Thymus (tissue), 11 donors: ENCODE results near the gene CALCR. TPM values are rescaled to one million over a fixed set of nuclear protein-coding genes. Genes with fewer than 3 reads are reported as not detected.
A peak's percentile ranks its signal among the peaks of the same experiment; 100 is the strongest.

Experiments used
- DNase-seq, 9 donors: peaks; one replicate each; pipeline ENCODE4 v3.0.0-alpha.2; 2013; ENCODE audit warnings: low spot score in 9 of 9, low read depth in 6 of 9, missing footprints in 1 of 9
- H3K27ac ChIP-seq, 2 donors: one replicate each; pipeline ENCODE4 v1.5.1; 2013; ENCODE audit warnings: control low read depth in 1 of 2, low read depth in 1 of 2, low read length in 1 of 2, mild to moderate bottlenecking in 1 of 2, moderate library complexity in 1 of 2
- H3K27me3 ChIP-seq, 2 donors: one replicate each; pipeline ENCODE4 v1.5.1; 2013; ENCODE audit warnings: low read length in 1 of 2; ENCODE audit not compliant: control insufficient read depth in 2 of 2, insufficient read depth in 1 of 2
- H3K36me3 ChIP-seq, 2 donors: one replicate each; pipeline ENCODE4 v1.5.1; 2013; ENCODE audit warnings: low read length in 1 of 2, mild to moderate bottlenecking in 1 of 2, moderate library complexity in 1 of 2; ENCODE audit not compliant: control insufficient read depth in 2 of 2, insufficient read depth in 2 of 2
- H3K4me1 ChIP-seq, 2 donors: one replicate each; pipeline ENCODE4 v1.5.1; 2013; ENCODE audit warnings: low read length in 2 of 2; ENCODE audit not compliant: control insufficient read depth in 2 of 2, insufficient read depth in 2 of 2
- H3K4me3 ChIP-seq, 2 donors: one replicate each; pipeline ENCODE4 v1.5.1; 2013; ENCODE audit warnings: low read length in 2 of 2, control low read depth in 1 of 2, mild to moderate bottlenecking in 1 of 2
- H3K9me3 ChIP-seq, 2 donors: one replicate each; pipeline ENCODE4 v1.5.1; 2013; ENCODE audit warnings: low read length in 1 of 2, mild to moderate bottlenecking in 1 of 2; ENCODE audit not compliant: control insufficient read depth in 2 of 2, insufficient read depth in 1 of 2
- WGBS: extraction: QIAGEN DNeasy Blood & Tissue Kit; methylation state at CpG from one replicate; pipeline ENCODE4 v1.1.7; 2013; 5-methylcytosine and 5-hydroxymethylcytosine counted together
- polyA plus RNA-seq: library from polyadenylated mRNA; stranded (reverse); fragments of 200-250 nt; gene quantifications from one replicate; pipeline ENCODE4 v1.2.3, GENCODE V29; 2013
- total RNA-seq: library from RNA; stranded (reverse); fragments of 120-200 nt; gene quantifications from one replicate; pipeline ENCODE4 v1.2.4, GENCODE V29; 2013
- donor health status: healthy.

CALCR gene
- total and polyA plus RNA-seq, 2 donors: 0.05 to 0.07 TPM

DNA sequence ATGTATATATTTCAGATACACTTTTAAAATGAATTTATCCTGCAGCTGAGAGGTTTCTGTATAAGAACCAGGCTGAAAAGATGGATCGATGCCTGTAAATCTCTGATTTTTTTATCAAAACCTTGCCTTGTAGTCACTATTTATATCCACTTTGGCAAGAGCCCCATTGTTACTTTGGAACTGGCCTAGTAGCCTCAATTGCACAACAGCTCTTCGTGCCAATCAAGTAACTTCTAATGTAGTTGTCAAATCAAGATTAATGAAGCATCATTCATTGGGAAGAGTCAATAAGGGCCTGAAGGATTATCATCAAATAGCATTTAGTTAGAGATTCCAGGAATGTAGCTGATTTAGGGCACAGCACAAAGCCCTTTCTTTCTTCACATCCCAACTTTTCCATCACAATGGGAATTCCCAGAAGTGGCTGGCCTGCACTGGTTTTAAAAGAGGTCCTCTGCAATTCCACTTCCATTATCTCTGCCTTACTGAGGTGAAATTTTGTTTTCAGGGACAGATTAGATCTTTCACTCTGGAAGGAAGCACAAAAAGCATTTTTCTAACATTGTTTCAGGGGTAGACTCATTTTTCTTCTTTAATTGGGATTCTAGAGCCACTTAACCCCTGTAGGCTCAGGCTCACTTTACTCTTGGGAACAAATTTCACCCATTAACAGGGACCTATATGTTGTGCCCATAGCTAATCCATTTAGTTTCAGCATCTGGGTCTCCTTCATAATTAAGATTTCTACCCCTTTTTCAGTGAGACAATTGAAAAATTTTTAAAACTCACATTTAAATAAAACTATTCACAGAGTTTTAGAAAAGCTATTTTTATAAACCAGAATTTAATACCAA, 97.8 kb downstream of the CALCR start:
- Histone ChIP-seq H3K4me3 (no peak overlapping the region), H3K9me3 (no peaks in the 10 kb centered on the region), H3K4me1 (no peaks in the 10 kb centered on the region), H3K27me3 (no peaks in the 10 kb centered on the region), H3K36me3 (no peaks in the 10 kb centered on the region), H3K27ac (no peak overlapping the region)
- 83% methylated on average over 2 of the region's 2 CpGs for WGBS
- no peak for DNase-seq

DNA sequence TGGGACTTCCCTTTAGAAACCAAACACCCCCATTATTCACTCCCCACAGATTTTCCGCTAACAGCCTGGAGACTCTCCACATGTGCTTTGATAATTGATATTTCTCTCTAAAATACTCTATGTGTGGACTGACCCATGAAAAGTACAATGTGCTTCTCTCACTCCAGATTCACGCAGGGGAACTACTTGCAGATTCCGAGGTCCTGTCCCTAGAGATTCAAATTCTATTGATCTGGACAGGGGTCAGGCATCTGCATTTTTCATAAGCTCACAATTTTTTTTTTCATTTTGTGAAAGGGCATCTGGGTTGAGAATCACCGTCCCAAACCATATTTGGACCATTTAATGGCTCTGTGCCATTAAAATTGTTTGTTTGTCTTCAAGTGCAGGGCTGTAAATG, 98.7 kb downstream of the CALCR start:
- no peaks in the 10 kb centered on the region for H3K27me3 ChIP-seq
- no peaks in the 10 kb centered on the region for H3K4me1 ChIP-seq
- WGBS: 93% methylated on average over 4 of the region's 4 CpGs
- H3K4me3 ChIP-seq: no peak overlapping the region
- no peaks in the 10 kb centered on the region for H3K9me3 ChIP-seq
- no peak overlapping the region for H3K27ac ChIP-seq
- H3K36me3 ChIP-seq: no peaks in the 10 kb centered on the region
- DNase-seq: no peak

DNA sequence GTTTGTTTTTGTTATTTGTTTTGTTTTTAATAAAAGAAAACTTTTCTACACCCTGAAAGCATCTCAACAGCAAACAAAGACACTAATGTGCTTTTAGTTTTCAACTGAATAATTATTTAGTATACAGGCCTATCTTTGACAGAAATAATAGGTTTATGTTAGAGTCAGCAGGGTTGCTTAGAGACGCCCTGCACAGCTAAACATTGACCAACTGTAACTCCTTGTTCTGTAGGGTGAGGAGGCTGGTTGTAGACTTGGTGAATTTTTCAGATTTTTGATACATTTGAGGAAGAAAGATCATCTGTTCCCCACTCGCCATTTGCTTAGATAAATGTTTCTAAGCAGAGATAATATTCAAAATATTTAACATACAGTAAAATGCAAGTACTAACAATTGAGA, 103.1 kb downstream of the CALCR start:
- WGBS: 95% methylated on average over 2 of the region's 2 CpGs
- H3K4me1 ChIP-seq: no peaks in the 10 kb centered on the region
- DNase-seq: no peak
- H3K27me3 ChIP-seq: no peaks in the 10 kb centered on the region
- no peak overlapping the region for H3K27ac ChIP-seq
- H3K36me3 ChIP-seq: no peaks in the 10 kb centered on the region
- no peaks in the 10 kb centered on the region for H3K9me3 ChIP-seq
- H3K4me3 ChIP-seq: no peak overlapping the region

DNA sequence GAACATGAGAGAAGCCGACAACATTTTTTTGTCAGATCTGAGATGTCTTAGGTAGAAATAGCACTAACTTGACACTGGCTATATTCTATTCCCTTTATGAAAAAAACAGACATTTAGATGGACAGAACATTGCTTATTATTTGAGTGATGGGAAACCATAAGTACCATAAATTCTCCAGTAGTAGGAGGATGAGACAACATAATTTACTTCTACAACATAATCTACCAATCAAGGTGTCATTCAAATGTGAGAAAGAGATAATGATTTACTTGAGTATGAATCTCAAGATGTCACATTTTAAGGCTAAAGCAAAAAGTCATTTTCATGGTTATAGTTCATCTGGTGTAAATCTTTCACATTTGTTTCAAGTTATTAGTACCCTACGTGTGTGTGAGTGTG, 110.8 kb downstream of the CALCR start:
- DNase-seq: no peak
- WGBS: 96% methylated on average over 2 of the region's 2 CpGs

DNA sequence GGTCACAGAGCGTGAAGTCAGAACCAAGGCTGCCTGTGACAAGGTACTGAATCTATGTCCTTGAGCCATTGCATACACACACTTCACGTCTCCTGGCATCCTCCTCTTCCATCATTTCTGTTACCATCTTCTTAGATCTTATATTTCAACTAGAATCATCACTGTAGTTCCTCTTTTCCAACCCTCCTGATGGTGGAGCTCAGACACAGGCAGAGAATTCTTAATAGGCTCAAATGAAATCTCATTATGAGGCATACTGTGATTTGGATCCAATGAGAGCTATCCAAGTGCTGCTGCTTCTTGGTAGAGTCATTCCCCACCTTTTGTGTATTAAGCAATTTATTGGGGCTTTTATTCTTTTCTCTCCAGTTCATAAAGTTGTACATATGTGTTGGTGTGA, 113.2 kb downstream of the CALCR start:
- no peak overlapping the region for H3K27ac ChIP-seq
- no peaks in the 10 kb centered on the region for H3K9me3 ChIP-seq
- no peaks in the 10 kb centered on the region for H3K4me1 ChIP-seq
- DNase-seq: no peak
- 83% methylated on average over 2 of the region's 2 CpGs for WGBS
- no peak overlapping the region for H3K4me3 ChIP-seq
- no peaks in the 10 kb centered on the region for H3K36me3 ChIP-seq
- no peaks in the 10 kb centered on the region for H3K27me3 ChIP-seq

More for the DNA sequence above, 110.8 kb downstream of the CALCR start:
- Histone ChIP-seq H3K4me3 (no peak overlapping the region), H3K27me3 (no peaks in the 10 kb centered on the region), H3K4me1 (no peaks in the 10 kb centered on the region), H3K36me3 (no peaks in the 10 kb centered on the region), H3K27ac (no peak overlapping the region), H3K9me3 (no peaks in the 10 kb centered on the region)

DNA sequence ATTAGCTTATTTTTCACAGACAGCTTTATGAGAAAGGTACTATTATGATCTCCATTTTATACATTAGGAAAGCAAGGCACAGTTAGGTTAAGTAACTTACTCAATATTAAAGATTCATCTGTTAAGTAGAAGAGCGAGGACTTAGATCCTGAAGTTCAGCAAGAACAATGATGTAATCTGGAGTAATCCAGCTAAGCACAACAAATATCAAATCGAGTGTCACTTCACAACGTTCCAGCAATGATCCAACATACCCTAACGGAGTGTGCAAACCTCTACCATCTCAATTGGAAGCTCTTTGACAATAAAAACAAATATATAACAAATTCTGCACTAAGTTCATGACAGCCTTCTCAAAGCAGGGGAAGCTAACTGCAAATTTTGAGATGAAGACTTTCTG, 121.3 kb downstream of the CALCR start:
- no peak for DNase-seq
- H3K4me1 ChIP-seq: no peaks in the 10 kb centered on the region
- H3K9me3 ChIP-seq: no peaks in the 10 kb centered on the region
- WGBS: 83% methylated on average over 4 of the region's 4 CpGs
- no peaks in the 10 kb centered on the region for H3K36me3 ChIP-seq
- no peak overlapping the region for H3K4me3 ChIP-seq
- H3K27me3 ChIP-seq: no peaks in the 10 kb centered on the region
- no peak overlapping the region for H3K27ac ChIP-seq

DNA sequence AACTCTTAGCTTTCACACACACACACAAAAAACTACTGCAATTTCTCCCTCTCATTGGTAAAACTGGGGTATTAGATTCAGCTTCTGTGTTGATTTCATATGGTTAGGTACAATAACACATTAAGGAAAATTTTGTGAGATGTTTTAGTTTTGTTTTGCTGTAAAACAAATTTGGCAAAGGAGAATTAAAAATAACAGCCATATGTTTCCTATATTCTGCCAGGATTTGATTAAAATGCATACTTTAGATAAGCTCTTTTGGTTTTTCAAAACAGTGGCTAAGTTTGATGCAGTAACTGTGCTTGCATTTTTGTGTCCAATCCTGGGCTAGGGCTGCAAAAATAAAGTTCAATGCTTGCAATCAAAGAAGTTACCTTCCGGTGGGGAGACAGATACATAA, 126.3 kb downstream of the CALCR start:
- no peak for DNase-seq
- Histone ChIP-seq H3K27ac (no peak overlapping the region), H3K4me1 (no peaks in the 10 kb centered on the region), H3K27me3 (no peaks in the 10 kb centered on the region), H3K36me3 (no peaks in the 10 kb centered on the region), H3K4me3 (no peak overlapping the region), H3K9me3 (no peaks in the 10 kb centered on the region)
- WGBS: 84% methylated on average over 1 of the region's 1 CpG

DNA sequence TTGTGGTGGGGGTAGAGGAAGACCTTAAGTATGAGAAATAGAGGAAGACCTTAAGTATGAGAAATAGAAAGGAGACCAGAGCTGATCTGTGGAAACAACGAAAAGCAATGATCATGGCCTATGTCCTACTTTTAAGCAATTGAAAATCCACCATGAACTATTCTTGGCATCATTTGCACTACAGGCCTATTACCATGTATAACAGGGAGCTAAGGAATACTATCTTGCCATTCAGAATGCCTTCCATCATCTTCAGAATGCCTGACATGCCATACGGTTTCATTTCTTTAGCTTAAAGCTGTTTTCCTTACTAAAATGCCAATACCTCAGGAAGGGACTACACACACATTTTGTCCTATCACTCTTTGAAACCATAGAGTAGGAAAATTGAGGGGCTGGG, 127.0 kb downstream of the CALCR start:
- H3K27ac ChIP-seq: no peak overlapping the region
- H3K27me3 ChIP-seq: no peaks in the 10 kb centered on the region
- no peaks in the 10 kb centered on the region for H3K36me3 ChIP-seq
- no peaks in the 10 kb centered on the region for H3K9me3 ChIP-seq
- DNase-seq: no peak
- WGBS: 95% methylated on average over 2 of the region's 2 CpGs
- H3K4me3 ChIP-seq: no peak overlapping the region
- no peaks in the 10 kb centered on the region for H3K4me1 ChIP-seq

DNA sequence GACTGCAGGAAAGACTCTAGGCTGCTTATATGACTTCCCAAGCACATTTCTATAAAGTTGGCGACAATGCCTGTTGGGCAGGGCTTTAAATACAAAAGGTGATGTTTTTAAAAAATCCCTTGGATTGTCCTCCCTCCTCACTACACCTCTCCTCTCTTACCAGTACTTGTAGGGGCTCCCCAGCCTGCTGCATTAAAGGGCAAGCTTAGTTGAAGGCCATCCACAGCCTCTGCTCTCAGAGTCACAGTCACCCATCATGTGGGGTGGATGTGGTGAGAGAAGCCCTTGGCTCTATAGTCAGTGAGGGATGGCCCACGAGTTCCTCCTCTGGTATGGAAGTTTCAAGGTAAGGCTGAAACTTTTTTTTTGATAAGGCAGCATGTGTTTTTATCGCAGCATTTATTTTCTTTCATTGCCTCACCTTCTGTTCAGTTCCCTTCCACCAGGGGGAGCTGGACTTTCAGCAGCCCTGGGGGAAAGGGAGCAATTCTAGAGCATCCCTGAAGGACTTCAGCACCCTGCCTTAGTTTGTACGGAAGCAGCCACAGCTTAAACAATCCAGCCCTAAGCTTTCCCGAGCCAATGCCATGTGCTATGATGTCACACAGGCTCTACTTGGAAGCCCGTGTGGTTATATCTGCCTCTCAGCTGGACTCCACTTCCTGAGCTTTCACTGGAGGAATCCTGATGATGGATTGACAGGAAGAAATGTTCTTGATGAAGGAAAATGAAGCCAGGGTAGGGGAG, 131.9 kb downstream of the CALCR start:
- DNase-seq: peak in 7 of 9 donors; percentile 4 to 47 (median 13)
- no peaks in the 10 kb centered on the region for H3K9me3 ChIP-seq
- WGBS: 38% methylated on average over 6 of the region's 6 CpGs
- H3K4me1 ChIP-seq: no peaks in the 10 kb centered on the region
- H3K27me3 ChIP-seq: no peaks in the 10 kb centered on the region
- no peak overlapping the region for H3K27ac ChIP-seq
- H3K36me3 ChIP-seq: no peaks in the 10 kb centered on the region
- no peak overlapping the region for H3K4me3 ChIP-seq
